ELF-1 (cell line): Measurements from ENCODE around the gene NRP1.
"Not testable (repeated sequence)": the region's sequence is repeated elsewhere in the genome, so short reads cannot be mapped to it uniquely, and the experiment has no call there.

Experiments used
- DNase-seq: peaks from one replicate; pipeline ENCODE4 v3.0.0-alpha.2; 2016; ENCODE audit warnings: low read depth, low spot score

The NRP1 gene

DNA sequence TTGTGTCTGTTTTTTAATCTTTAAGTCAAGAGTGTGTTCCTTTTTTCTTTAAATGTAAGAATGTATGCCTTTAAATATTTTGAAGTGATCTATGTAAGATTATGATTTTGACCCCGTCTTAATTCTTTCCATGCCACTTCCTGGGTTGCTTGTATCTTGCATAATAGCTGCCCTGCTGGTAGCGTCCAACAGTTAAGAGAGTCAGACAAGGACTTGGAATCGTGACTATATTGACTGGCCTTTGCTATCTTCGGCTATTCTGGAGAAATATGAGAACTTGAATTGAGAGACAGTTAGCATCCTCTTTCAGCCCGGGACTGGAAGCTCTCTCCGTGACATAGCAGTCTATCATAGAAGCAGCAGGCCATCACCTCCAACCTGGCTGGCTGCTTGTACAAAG lies 13.0 kb downstream of the NRP1 start:
- peak; percentile 15 for DNase-seq

GRCh38 chr10:33320288-33320687 lies 14.2 kb downstream of the NRP1 start:
- DNase-seq, result no peak

DNA sequence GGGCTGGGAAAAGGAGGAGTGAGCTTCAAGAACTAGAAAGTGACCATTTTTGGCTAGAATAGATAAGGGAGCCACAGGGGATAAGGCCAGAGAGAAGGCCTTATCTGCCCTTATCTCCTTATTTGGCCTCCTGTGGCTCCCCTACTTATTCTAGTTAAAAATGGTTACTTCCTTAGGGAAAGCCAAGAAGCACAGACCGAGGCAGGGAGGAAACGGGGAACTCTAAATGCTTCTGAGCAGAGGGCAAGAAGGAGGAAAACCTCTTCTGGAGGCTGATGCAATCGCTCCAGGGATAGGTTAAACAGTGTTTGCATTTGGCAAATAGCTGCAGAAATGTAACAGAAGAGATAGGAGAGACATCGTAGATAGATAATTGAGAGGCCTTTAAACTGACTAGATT lies 18.6 kb downstream of the NRP1 start:
- no peak for DNase-seq

- no peak for DNase-seq
Observed at GRCh38 chr10:33314811-33315561, 19.5 kb downstream of the NRP1 start.

- DNase-seq, result no peak
Observed at GRCh38 chr10:33311640-33312039, 22.8 kb downstream of the NRP1 start.

- no peak for DNase-seq
Observed at GRCh38 chr10:33310853-33311252, 23.6 kb downstream of the NRP1 start.

DNA sequence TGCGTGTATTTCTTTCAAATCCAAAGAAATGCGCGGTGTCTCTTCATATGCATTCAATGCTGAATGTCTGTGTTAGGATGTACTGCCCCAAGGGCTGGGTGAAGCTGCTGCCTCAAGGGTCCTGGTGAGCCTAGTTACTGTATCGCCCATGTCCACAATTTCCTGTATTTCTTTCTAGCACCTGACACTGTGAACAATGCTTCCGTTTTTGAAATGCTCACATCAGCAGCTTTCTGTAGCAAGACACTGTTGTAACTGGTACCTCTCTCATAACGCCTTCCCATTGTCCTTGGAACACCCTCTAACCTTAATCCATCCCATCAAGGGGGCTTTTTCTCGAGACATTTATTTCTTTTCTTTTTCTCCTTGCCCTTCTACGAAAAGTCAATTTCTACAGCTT lies 25.1 kb downstream of the NRP1 start:
- DNase-seq, result no peak

- no peak for DNase-seq
Observed at GRCh38 chr10:33307835-33308234, 26.6 kb downstream of the NRP1 start.

DNA sequence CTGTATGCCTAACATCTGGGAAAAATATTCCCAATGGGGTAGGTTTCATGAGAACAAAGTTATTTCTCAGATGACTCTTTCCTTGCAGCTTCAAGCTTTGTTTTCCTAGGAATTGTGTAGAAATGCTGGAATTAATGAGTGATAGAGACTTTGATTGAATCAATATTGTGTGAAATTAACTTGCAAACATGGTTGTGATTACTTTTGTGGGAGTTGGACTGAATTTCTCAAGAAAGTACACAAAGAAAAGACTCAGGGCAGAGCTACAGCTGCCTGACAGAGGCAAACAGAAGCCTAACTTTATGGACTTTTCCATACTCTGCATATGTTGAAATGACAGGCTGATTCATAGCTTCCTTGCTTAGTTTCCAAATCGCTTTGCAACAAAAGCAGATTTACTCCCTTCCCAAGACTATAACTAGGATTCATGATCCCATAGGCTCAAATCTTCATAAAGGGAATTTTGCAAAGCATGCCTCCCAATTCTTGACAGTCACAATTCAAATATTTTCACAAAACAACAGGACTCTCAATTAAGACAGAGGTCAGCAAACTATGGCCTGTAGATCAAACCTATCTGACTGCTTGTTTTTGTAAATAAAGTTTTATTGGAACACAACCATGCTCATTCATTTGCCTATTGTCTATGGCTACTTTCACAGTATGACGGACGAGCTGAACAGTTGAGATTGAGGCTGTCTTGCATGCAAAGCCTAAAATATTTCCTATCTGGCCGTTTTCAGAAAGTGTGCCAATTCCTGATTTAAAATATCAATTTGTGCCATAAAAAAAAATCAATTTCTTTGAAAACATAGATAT lies 27.6 kb downstream of the NRP1 start:
- DNase-seq, result no peak

GRCh38 chr10:33306126-33306525 lies 28.3 kb downstream of the NRP1 start:
- no peak for DNase-seq

DNA sequence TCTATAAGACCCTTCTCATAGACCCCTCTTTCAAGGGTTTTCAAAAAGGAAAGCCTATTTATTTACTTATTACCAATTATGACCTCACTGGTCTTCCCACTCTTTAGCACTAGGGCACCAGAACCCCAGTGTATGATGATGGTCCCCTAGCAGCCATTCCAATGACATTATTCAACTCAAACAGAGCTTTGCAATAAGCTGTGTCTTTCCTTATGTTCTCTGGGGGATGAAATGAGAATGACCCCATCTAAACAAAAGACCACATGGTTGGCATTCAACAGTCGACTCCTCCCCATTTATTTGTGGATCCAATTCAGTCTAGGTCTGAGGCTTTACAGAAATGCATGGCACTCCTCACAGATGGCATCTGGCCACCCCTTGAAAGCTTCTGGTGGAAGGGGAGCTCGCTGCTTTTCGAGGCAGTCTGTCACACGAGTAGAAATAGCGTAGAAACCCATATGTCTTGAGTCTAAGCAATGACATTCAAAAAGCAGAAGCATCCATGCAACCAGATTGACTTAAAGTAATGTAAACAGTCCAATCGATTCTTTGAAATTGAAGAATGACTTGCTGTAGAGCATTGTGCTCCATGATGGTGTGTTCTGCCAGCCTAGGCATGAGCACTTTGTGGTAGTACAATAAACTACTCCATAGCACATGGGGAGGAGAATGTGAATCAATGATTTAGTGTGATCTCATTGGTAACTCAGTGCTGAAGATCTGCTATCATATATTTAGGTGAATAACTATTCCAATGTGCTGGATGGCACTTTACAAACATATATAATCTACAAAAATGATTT lies 29.8 kb downstream of the NRP1 start:
- no peak for DNase-seq

DNA sequence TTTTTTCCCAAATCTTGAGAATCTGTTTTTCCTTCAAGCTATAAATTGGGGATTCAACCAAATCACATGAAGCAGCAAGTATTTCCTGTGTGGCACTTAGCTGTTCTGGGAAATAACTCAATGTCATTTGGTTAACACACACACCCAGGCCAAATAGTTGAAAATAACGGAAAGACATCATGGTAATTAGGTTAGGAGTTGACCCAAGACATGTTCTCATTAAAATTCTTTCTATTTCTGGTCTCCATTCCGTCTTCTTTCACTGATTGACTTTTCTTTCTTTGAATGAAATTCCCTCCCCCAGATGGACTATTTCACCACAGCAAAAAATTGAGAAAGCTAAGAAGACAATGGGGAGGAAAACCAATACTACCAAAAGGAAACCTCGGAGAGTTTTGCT lies 30.5 kb downstream of the NRP1 start:
- no peak for DNase-seq

- no peak for DNase-seq
Observed at GRCh38 chr10:33302208-33302829, 32.1 kb downstream of the NRP1 start.

GRCh38 chr10:33301097-33301789 lies 33.2 kb downstream of the NRP1 start:
- DNase-seq, result no peak

- DNase-seq, result not testable (repeated sequence)
Observed at GRCh38 chr10:33300544-33300943, 33.9 kb downstream of the NRP1 start.

DNA sequence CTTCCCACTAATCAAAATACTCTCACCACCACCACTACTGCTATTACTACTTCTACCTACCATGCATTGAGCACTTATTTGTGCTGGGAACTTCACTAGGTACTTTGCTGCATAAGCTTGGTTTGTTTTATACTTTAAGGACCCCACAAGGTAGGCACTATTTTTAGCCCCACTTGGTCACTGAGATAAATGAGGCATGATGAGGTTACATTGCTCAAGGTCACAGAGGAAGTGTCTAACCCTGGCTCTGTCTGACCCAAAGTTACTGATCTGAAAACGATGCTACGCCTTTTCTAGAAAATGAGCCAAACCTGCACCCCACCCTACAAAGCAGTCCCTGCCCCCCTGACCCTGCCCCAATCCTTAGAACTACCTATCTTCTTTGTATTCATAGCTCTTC lies 35.6 kb downstream of the NRP1 start:
- DNase-seq, result no peak

- no peak for DNase-seq
Observed at GRCh38 chr10:33298110-33298509, 36.4 kb downstream of the NRP1 start.

- DNase-seq, result no peak
Observed at GRCh38 chr10:33295851-33296250, 38.6 kb downstream of the NRP1 start.

- no peak for DNase-seq
Observed at GRCh38 chr10:33293531-33294170, 40.8 kb downstream of the NRP1 start.

GRCh38 chr10:33293076-33293475 lies 41.4 kb downstream of the NRP1 start:
- no peak for DNase-seq
